GM18951 (cell line): ENCODE data around the gene SYT12.
"Not testable (repeated sequence)": the region's sequence is repeated elsewhere in the genome, so short reads cannot be mapped to it uniquely, and the experiment has no call there.

Experiments used
- POLR2A ChIP-seq: IDR thresholded peaks from 4 replicates; pipeline ENCODE4 v1.6.1; 2011; ENCODE audit warnings: mild to moderate bottlenecking; ENCODE audit not compliant: insufficient read length, insufficient read depth; ENCODE audit errors: extremely low read depth
- in situ Hi-C: fragments of 300-500 bp; cut with MboI; formaldehyde crosslinking; loops from one replicate; pipeline ENCODE4 v1.12.0; 2022; ENCODE audit warnings: low sequenced_read_pairs, mixed read lengths, inconsistent platforms; ENCODE audit not compliant: unreplicated experiment

SYT12 gene

DNA sequence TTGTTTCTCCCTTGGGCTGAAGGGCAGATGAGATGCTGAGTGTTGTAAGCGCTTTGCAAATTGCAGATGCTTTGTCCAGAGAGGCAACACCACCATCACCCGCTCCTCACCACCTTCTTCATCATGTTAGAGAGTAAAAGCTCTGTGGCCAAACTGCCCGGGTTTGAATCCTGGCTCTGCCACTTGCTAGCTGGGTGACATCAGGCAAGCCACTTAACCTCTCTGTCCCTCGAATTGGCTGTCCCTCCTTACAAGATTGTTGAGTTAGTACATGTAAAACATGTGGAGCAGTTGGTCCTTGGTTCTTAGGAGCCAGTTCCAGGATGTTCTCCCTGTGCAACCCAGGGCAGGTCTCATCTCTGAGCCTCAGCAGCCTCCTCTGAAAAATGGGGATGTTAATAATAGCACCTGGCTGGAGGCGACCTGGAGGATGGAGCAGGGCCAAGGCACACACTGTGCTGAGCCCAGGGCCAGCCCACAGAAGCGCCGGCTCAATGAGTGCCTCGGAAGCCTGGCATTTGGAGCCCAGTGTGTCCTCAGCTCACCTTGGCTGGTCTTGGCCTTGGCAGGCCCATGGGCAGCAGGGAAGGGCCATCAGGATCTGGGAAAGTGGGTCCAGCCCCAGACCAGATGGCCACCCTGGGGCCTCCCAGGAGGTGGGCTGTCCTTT lies 37.3 kb upstream of the SYT12 start:
- no peak for TF ChIP-seq POLR2A
- in situ Hi-C loops = no loop called here

DNA sequence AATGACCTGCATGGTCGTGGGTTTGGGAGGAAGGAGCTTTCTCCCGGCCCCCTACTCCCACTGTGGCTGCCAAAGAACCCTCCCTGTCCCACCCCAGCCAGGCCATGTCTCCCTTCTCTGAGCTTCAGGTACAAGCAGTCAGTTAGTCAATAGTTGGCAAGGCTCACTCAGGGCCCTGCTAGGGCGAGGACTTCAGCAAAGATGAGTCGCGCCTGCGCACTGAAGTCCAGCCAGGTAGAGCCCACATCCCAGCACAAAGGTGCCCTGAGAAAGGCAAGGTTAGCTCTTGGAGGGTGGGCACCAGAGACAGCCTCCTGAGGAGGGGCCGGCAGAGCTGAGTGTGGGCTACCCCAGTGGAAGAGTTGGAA lies 36.8 kb upstream of the SYT12 start:
- in situ Hi-C loops = no loop called here
- TF ChIP-seq POLR2A = no peak

DNA sequence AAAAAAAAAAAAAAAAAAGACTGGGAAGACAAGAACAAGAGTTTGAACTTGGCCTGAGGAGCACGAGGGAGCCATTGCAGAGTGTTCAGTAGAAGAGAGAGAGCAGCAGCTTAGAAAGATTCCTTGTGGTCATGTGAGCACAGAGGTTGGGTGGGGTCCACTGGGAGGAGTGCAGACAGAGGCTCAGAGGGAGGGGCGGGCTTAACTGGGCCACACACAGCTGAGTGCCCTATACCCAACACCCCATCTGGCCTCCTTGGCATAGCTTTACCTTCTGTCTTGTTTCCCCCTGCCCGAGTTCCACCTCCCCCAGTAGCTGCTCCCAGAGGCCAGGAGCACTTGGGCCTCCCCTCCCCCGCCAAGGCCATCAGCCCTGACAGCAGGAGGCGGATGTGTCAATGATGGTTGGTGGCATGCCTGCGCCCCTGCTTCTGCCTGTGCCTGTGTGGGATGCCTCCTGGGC lies 35.7 kb upstream of the SYT12 start:
- no peak for TF ChIP-seq POLR2A
- in situ Hi-C loops = no loop called here

DNA sequence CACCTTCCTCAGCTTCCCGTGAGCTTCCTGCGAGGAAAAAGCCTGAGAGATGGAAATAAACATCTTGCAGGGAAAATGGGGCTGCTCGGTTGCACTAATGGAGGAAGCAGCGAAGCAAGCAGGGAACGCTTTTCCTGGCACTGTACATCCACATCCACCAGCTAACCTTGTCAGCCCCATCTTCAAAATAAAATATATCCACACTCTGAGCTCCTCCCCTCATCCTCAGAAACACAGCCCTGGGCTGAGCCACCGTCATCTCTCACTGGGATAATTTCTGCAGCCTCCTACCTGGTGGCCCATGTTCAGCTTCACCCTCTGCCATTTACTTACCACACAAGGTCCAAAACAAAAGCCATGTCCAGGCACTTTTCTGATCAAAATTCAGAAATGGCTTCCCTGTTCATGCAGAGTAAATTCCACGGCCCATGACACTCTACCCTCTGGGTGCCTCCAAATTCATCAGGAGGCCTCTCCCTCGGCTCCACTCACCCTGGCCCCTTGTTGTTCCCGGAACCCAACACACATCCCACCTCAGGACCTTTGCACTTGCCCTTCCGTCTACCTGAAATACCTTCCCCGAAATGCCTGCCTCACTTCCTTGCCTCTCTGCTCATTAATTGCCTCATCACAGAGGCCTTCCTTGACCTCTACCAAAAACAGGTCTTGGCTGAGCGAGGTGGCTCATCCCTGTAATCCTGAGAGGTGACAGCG lies 34.9 kb upstream of the SYT12 start:
- no peak for TF ChIP-seq POLR2A
- in situ Hi-C loops = no loop called here

DNA sequence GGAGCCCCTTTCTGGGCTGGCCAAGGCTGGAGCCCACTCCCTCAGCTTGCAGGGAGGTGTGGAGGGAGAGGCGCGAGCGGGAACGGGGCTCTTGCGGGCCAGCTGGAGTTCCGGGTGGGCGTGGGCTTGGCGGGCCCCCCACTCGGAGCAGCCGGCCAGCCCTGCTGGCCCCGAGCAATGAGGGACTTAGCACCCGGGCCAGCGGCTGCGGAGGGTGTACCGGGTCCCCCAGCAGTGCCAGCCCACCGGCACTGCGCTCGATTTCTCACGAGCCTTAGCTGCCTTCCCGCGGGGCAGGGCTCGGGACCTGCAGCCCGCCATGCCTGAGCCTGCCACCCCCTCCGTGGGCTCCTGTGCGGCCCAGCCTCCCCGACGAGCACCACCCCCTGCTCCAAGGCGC lies 34.2 kb upstream of the SYT12 start:
- in situ Hi-C loops = not testable (repeated sequence)

DNA sequence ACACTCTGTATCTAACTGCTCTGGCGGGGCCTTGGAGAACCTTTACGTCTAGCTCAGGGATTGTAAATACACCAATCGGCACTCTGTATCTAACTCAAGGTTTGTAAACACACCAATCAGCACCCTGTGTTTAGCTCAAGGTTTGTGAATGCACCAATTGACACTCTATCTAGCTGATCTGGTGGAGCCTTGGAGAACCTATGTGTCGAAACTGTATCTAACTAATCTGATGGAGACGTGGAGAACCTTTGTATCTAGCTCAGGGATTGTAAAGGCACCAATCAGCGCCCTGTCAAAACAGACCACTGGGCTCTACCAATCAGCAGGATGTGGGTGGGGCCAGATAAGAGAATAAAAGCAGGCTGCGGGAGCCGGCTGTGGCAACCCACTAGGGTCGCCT lies 33.6 kb upstream of the SYT12 start:
- in situ Hi-C loops = not testable (repeated sequence)

DNA sequence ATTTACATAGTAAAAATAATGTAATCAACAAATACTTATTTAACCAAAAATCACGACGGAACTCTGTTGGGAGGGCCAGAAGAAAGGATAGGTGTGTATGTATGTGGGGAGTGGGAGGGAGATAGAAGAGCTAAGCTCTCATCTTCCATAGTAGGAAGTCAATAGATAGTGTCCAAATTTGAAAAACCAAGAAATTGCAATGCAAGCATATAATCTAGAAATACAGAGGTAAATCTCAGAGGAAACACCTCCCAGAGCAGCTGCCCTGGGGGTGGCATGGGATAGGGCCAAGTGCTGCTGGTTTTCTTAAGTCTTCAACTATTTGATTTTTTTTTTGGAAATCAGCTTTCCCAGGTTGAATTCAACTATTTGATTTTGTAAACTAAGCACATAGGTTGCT lies 30.9 kb upstream of the SYT12 start:
- in situ Hi-C loops = no loop called here
- no peak for TF ChIP-seq POLR2A

DNA sequence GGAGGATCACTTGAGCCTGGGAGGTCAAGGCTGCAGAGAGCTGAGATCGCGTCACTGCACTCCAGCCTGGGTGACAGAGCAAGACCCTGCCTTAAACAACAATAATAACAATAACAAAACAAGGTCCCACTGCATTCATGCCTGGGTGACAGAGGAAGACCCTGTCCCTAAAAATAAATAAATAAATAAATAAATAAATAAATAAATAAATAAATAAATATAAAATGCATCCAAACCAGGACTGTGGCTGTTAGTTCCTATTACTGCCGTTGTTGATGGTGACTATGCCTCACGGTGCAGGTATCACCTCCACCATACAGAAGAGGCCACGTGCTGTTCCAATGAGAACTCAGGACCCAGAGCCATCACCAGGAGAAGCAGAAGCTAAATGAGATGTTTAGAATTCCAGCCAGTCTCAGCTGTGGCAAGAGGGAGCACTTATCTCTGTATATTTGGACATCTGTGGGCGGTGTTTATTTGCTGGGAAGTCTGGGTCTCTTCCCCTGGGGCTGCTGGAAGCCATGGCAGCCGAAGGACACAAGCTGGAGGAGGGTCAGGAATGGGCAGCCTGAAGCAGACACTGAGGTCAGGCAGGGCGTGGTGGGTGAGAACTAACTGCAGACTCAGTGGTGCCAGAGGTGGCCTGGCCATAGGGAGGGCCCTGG lies 26.2 kb upstream of the SYT12 start:
- in situ Hi-C loops = no loop called here
- TF ChIP-seq POLR2A = no peak

DNA sequence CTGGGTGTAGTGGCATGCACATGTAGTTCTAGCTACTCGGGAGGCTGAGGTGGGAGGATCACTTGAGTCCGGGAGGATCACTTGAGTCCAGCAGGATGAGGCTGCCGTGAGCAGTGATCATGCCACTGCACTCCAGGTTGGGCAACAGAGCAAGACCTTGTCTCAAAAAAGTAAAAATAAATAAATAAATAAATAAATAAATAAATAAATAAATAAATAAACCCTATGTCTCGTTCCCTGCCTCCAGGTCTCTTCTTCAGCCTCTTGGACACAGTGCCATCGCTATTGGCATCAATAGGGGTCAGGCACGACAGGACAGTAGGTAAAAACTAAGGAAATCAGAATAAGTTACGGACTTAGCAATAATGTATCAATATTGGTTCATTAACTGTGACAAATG lies 23.4 kb upstream of the SYT12 start:
- in situ Hi-C loops = no loop called here

DNA sequence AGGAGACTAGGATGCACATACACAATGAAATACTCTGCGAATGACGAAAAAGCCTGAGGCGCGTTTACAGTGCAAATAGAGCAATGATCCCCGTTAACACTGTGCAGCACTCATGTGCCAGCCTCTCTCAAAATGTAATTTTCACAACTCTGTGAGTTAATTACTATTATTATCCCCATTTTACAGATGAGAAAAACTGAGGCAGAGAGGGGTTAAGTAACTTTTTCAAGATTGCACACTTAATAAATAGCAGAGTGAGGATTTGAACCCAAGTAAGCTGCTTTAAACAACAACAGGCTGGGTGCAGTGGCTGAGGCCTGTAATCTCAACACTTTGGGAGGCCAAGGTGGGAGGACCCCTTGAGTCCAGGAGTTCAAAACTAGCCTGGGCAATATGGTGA lies 21.6 kb upstream of the SYT12 start:
- in situ Hi-C loops = no loop called here
- no peak for TF ChIP-seq POLR2A

More for the DNA sequence above, 23.4 kb upstream of the SYT12 start:
- TF ChIP-seq POLR2A = no peak

DNA sequence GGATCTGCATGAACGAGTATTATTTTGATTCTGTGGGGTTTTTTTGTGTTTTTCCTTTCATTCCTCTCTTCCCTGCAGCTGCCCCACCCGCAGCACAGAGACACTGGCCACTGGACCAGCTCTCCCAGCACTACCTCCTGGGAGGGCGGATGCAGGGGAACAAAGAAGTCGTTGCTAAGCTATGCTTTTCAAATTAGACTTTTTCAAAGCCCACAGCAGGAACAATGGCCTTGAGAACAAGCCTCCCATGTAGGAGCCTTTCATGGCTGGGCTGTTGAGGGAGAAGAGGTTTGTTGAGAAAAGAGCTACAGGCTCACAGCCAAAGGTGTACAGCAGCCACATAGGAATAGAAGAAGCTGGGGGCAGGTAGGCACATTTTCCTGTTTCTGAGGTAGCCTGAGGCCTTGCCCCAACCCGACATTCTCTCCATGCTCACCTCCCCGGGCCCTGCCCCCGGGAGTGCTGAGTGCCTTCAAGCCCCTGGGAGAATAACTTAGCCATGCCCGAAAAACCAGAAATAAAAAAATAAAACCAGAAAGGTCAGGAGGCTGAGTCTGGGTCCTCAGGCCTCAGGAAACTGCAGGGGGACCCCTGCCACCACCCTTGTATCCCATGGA lies 20.5 kb upstream of the SYT12 start:
- in situ Hi-C loops = no loop called here
- no peak for TF ChIP-seq POLR2A

DNA sequence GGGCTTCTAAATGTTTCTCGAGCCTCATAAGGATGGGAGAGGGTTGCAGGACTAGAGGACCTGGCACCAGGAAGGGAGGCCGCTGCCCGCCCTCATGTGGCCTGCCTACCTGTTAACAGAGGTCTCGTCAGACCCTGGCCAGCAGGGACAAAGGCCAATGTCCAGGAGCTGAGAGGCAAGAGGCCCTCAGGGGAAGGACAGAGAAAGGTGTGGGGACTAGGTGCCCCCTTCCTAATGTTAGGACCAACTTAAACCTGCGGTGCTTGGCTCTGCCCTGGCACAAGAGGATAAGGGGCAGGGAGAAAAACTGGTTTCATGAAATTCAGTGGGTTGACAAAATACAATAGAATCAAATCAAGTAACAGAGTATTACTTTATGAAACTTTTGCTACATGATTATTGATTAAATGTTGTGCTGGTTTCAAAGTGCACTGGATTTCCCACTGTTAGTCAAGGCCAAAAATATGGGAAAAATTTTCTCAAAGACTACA lies 20.0 kb upstream of the SYT12 start:
- TF ChIP-seq POLR2A = no peak
- in situ Hi-C loops = no loop called here

DNA sequence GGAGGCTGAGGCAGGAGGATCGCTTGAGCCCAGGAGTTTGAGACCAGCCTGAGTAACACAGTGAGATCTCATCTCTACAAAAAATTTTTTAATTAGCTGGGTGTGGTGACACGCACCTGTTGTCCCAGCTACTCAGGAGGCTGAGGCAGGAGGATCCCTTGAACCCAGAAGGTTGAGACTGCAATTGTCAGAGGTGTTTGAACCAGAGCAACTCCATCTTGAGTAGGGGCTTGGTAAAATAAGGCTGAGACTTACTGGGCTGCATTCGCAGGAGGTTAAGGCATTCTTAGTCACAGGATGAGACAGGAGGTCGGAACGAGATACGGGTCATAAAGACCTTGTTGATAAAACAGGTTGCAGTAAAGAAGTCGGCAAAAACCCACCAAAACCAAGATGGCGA lies 17.7 kb upstream of the SYT12 start:
- in situ Hi-C loops = not testable (repeated sequence)

DNA sequence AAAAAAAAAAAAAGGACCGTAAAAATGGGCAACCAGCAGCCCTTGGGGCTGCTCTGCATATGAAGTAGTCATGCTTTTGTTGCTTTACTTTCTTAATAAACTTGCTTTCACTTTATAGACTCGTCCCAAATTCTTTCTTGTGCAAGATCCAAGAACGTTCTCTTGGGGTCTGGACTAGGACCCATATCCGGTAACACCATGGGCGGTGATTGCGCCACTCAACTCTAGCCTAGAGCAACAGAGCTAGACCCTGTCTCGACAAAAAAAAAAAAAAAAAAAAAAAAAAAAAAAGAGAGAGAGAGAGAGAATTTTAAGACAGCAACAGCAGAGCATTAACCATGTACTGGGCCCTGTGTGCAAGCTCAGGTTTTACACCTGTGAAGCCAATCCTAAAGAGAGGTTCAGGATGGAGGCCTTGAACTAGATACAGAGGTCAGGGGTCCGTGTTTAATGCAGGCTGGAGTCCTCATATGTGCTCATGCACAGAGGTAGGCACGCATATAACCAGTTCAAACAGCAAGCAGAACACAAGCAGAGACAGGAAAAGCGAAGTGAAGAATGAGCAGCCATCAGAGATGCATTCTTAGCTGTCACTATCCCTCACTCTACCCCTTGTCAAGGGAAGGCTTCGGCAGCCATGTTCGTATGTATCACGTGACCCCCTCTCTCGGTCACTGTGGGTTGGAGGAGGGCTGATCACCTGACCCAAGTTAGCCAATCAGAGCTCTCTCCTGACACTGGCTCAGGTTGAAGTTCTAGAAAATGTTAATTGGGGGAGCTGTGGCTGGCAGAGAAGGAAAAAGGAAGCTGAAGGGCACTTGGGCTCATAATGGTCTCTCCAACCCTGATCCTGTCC lies 16.7 kb upstream of the SYT12 start:
- TF ChIP-seq POLR2A = no peak

More for the DNA sequence above, 16.7 kb upstream of the SYT12 start:
- in situ Hi-C loops = no loop called here
